Measurements from ENCODE around the gene SLC25A53.

The SLC25A53 gene

GRCh38 chrX:104166735-104167436 is 10.1 kb upstream of the SLC25A53 start:
- Histone ChIP-seq H3K27ac (ENCODE audit: low read depth, low read length) (peak overlapping the region; percentile 68), H3K27me3 (ENCODE audit: control insufficient read depth, insufficient read depth, low read length) (no peaks in the 10 kb centered on the region), H3K4me3 (ENCODE audit: low read length) (peak overlapping the region; percentile 82), H3K36me3 (ENCODE audit: control insufficient read depth, insufficient read depth, low read length) (no peaks in the 10 kb centered on the region), H3K9ac (ENCODE audit: low read length) (peak overlapping the region; percentile 62), H3K4me1 (ENCODE audit: control insufficient read depth, insufficient read depth, low read length) (no peaks in the 10 kb centered on the region)

- Histone ChIP-seq H3K4me3 (ENCODE audit: low read length) (peak within 1 kb of the TSS; percentile 82), H3K27me3 (ENCODE audit: control insufficient read depth, insufficient read depth, low read length) (no peaks in the 10 kb centered on the region), H3K9ac (ENCODE audit: low read length) (peak within 1 kb of the TSS; percentile 62), H3K27ac (ENCODE audit: low read depth, low read length) (peak within 1 kb of the TSS; percentile 68), H3K36me3 (ENCODE audit: control insufficient read depth, insufficient read depth, low read length) (no peaks in the 10 kb centered on the region), H3K4me1 (ENCODE audit: control insufficient read depth, insufficient read depth, low read length) (no peaks in the 10 kb centered on the region)
These were observed 9.3 kb upstream of the SLC25A53 start, which contains the start of gene FAM199X for GRCh38 chrX:104165894-104166734. Gene FAM199X (plus strand): TSS chrX:104166453. CDS start chrX:104166786, 333 bp downstream.

DNA sequence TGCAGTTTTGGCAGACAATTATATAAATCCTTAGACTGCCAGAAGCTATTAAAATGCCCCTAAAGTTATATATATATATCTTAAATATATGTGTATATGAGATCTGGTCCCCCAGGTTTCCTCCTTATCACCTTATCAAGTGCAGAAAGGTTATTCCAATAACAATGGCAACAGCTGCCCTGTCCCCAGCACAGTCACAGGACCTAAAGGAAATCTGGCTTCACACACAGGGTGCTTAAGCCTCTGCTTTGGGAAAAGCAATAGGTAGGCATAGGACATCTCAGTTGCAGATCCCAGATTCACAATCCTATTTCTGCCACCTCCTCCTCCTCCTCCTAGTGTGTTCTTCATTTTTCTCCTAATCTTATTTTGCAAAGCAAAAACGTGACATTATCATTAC is 5.8 kb downstream of the SLC25A53 start:
- no peak overlapping the region for H3K4me3 ChIP-seq (ENCODE audit: low read length)
- H3K27me3 ChIP-seq (ENCODE audit: control insufficient read depth, insufficient read depth, low read length) = no peaks in the 10 kb centered on the region
- H3K9ac ChIP-seq (ENCODE audit: low read length) = no peak overlapping the region
- no peaks in the 10 kb centered on the region for H3K4me1 ChIP-seq (ENCODE audit: control insufficient read depth, insufficient read depth, low read length)
- no peak overlapping the region for H3K27ac ChIP-seq (ENCODE audit: low read depth, low read length)
- H3K36me3 ChIP-seq (ENCODE audit: control insufficient read depth, insufficient read depth, low read length) = no peaks in the 10 kb centered on the region

DNA sequence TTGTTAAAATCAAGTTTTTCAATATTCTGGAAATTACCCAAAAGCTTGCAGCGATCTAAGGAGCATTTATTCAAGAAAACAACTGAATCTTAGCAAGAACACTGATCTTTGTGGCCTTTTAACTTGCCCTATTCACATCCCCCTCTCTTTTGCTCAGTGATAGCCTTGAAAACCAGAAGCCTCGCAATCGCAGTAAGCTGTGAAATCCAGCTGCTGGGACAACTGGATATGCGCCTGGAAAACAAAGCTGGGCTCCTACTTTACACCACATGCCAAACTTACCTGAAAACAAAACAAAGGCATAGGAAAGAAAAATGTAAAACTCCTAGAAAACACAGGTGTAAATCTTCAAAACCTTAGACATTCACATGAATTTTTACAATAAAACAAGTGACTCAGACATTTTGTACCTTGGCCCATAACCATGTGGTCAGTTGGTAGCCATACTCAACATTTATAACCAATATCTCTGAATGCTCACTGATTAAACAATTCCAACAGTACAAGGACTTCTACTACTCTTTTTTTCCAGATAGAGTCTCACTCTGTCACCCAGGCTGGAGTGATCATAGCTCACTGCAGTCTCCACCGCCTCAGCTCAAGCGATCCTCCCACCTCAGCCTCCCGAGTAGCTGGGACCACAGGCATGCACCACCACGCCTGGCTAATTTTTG is 15.6 kb downstream of the SLC25A53 start:
- H3K9ac ChIP-seq (ENCODE audit: low read length) = no peak overlapping the region
- no peaks in the 10 kb centered on the region for H3K4me1 ChIP-seq (ENCODE audit: control insufficient read depth, insufficient read depth, low read length)
- H3K27me3 ChIP-seq (ENCODE audit: control insufficient read depth, insufficient read depth, low read length) = no peaks in the 10 kb centered on the region
- no peak overlapping the region for H3K4me3 ChIP-seq (ENCODE audit: low read length)
- no peak overlapping the region for H3K27ac ChIP-seq (ENCODE audit: low read depth, low read length)
- no peaks in the 10 kb centered on the region for H3K36me3 ChIP-seq (ENCODE audit: control insufficient read depth, insufficient read depth, low read length)

GRCh38 chrX:104137496-104137895 is 19.3 kb downstream of the SLC25A53 start:
- no peaks in the 10 kb centered on the region for H3K27me3 ChIP-seq (ENCODE audit: control insufficient read depth, insufficient read depth, low read length)
- no peak overlapping the region for H3K9ac ChIP-seq (ENCODE audit: low read length)
- H3K4me1 ChIP-seq (ENCODE audit: control insufficient read depth, insufficient read depth, low read length) = no peaks in the 10 kb centered on the region
- H3K36me3 ChIP-seq (ENCODE audit: control insufficient read depth, insufficient read depth, low read length) = no peaks in the 10 kb centered on the region
- H3K27ac ChIP-seq (ENCODE audit: low read depth, low read length) = no peak overlapping the region
- H3K4me3 ChIP-seq (ENCODE audit: low read length) = no peak overlapping the region

DNA sequence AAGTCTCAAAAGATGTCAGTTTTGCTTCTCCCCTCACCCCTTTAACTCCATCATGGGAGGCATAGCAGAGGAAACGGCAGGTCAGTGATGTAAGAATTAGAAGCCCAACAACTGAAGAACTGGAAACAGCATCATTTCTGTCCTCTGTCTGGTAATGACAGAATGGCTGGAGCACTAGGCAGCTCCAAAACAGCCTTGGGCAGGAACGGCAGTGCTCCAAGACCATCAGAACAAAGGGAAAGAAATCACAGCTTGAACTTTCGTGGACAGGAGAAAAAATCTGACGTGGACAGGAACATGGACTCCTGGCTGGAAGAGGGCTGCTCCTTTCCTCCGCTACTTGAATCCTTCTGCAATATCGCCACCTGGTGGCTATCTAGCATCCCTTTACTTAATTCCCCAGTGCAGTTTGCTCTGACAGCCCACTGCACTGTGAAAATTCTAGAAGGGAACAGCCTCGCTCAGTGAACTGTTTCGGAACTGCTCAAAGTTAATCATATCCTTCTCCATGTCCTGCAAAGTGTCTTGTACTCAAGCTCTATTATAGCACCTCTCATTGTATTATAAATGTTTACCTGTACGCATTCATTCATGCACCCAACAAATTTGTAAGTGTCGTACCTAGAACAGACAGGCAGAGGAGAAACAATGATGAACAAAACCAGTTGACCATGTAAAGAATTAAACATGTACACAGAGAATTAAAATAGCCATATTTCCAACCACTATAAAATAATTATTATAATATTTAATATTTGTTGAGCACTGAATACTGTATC is 20.4 kb downstream of the SLC25A53 start:
- Histone ChIP-seq H3K27ac (ENCODE audit: low read depth, low read length) (peak overlapping the region; percentile 45), H3K36me3 (ENCODE audit: control insufficient read depth, insufficient read depth, low read length) (no peaks in the 10 kb centered on the region), H3K4me3 (ENCODE audit: low read length) (peak overlapping the region; percentile 34), H3K27me3 (ENCODE audit: control insufficient read depth, insufficient read depth, low read length) (no peaks in the 10 kb centered on the region), H3K4me1 (ENCODE audit: control insufficient read depth, insufficient read depth, low read length) (no peaks in the 10 kb centered on the region), H3K9ac (ENCODE audit: low read length) (no peak overlapping the region)

DNA sequence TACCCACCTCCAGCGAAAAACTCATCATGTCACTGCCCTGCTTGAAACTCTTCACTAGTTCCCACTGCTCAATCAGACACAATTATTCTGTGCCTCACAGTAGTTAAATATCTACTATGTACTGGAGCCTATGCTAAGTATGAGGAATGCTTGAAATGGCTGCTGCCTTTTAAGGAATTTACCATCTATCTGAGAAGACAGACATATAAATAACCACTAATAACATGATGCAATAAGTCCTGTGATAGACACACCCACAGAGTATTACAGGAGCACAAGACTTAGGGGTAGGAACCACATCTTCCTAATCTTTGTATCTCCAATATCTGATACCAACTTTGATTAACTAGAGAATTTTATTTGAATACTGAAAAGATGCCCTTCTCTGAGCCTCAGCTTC is 21.1 kb downstream of the SLC25A53 start:
- Histone ChIP-seq H3K4me3 (ENCODE audit: low read length) (no peak overlapping the region), H3K9ac (ENCODE audit: low read length) (no peak overlapping the region), H3K27me3 (ENCODE audit: control insufficient read depth, insufficient read depth, low read length) (no peaks in the 10 kb centered on the region), H3K27ac (ENCODE audit: low read depth, low read length) (no peak overlapping the region), H3K4me1 (ENCODE audit: control insufficient read depth, insufficient read depth, low read length) (no peaks in the 10 kb centered on the region), H3K36me3 (ENCODE audit: control insufficient read depth, insufficient read depth, low read length) (no peaks in the 10 kb centered on the region)

- H3K9ac ChIP-seq (ENCODE audit: low read length) = no peak overlapping the region
- H3K27me3 ChIP-seq (ENCODE audit: control insufficient read depth, insufficient read depth, low read length) = no peaks in the 10 kb centered on the region
- no peaks in the 10 kb centered on the region for H3K36me3 ChIP-seq (ENCODE audit: control insufficient read depth, insufficient read depth, low read length)
- H3K4me3 ChIP-seq (ENCODE audit: low read length) = no peak overlapping the region
- H3K4me1 ChIP-seq (ENCODE audit: control insufficient read depth, insufficient read depth, low read length) = no peaks in the 10 kb centered on the region
- H3K27ac ChIP-seq (ENCODE audit: low read depth, low read length) = no peak overlapping the region
These were observed 22.1 kb downstream of the SLC25A53 start for GRCh38 chrX:104134583-104135261.

DNA sequence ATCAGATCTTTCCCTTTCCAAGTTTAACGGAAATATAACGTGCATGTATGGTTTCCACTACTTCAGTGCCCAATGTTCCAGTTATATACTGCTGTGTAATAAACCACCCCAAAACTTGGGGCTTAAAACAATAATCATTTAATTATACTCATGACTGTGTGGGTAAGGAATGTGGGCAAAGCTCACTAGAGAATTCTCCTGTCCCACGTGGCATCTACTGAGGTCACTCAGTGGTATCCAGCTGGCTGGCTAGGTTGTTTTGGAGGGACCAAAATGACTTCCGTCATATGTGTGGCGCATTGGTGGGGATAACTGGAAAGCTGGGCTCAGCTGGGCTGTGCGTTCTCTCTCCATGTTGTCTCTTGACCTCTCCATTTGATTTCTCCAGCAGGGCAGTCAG is 26.0 kb downstream of the SLC25A53 start:
- no peak overlapping the region for H3K9ac ChIP-seq (ENCODE audit: low read length)
- H3K36me3 ChIP-seq (ENCODE audit: control insufficient read depth, insufficient read depth, low read length) = no peaks in the 10 kb centered on the region
- H3K4me3 ChIP-seq (ENCODE audit: low read length) = no peak overlapping the region
- no peaks in the 10 kb centered on the region for H3K4me1 ChIP-seq (ENCODE audit: control insufficient read depth, insufficient read depth, low read length)
- no peak overlapping the region for H3K27ac ChIP-seq (ENCODE audit: low read depth, low read length)
- H3K27me3 ChIP-seq (ENCODE audit: control insufficient read depth, insufficient read depth, low read length) = no peaks in the 10 kb centered on the region

DNA sequence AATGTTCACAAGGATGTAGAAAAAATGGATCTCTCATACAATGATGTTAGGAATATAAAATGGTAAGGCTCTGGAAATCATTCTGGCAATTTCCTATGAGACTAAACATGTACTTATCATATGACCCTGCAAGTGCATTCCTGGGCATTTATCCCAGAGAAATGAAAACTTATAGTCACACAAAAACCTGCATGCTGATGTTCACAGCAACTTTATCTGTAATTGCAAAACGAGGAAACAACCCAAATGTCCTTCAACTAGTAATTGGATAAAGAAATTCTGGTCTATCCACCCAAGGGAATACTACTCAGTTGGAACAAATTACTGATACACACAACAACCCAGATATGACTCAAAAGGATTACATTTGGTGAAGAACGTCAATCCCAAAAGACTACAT is 30.0 kb downstream of the SLC25A53 start:
- H3K36me3 ChIP-seq (ENCODE audit: control insufficient read depth, insufficient read depth, low read length) = no peaks in the 10 kb centered on the region
- no peak overlapping the region for H3K4me3 ChIP-seq (ENCODE audit: low read length)
- H3K4me1 ChIP-seq (ENCODE audit: control insufficient read depth, insufficient read depth, low read length) = no peaks in the 10 kb centered on the region
- no peaks in the 10 kb centered on the region for H3K27me3 ChIP-seq (ENCODE audit: control insufficient read depth, insufficient read depth, low read length)
- H3K27ac ChIP-seq (ENCODE audit: low read depth, low read length) = no peak overlapping the region
- no peak overlapping the region for H3K9ac ChIP-seq (ENCODE audit: low read length)

- no peak overlapping the region for H3K9ac ChIP-seq (ENCODE audit: low read length)
- no peak overlapping the region for H3K4me3 ChIP-seq (ENCODE audit: low read length)
- H3K4me1 ChIP-seq (ENCODE audit: control insufficient read depth, insufficient read depth, low read length) = no peaks in the 10 kb centered on the region
These were observed 34.0 kb downstream of the SLC25A53 start for GRCh38 chrX:104122829-104123228.

More at GRCh38 chrX:104122829-104123228, 34.0 kb downstream of the SLC25A53 start:
- Histone ChIP-seq H3K27ac (ENCODE audit: low read depth, low read length) (no peak overlapping the region), H3K27me3 (ENCODE audit: control insufficient read depth, insufficient read depth, low read length) (no peaks in the 10 kb centered on the region), H3K36me3 (ENCODE audit: control insufficient read depth, insufficient read depth, low read length) (no peaks in the 10 kb centered on the region)

Measured in rectal smooth muscle tissue (tissue), 1 donor.